ENCODE data around the gene RFPL4A. TPM values are rescaled to one million over a fixed set of nuclear protein-coding genes. Genes with fewer than 3 reads are reported as not detected.

Gene RFPL4A
- total RNA-seq, 1 donor from 2014 or later = not detected

GRCh38 chr19:55781112-55781511 is 22.2 kb downstream of the RFPL4A start:
- H3K27me3 Mint-ChIP-seq = peaks cover 15% of the 10 kb centered on the region
- CTCF ChIA-PET = no interaction called here
- H3K9me3 Mint-ChIP-seq = no peaks in the 10 kb centered on the region

DNA sequence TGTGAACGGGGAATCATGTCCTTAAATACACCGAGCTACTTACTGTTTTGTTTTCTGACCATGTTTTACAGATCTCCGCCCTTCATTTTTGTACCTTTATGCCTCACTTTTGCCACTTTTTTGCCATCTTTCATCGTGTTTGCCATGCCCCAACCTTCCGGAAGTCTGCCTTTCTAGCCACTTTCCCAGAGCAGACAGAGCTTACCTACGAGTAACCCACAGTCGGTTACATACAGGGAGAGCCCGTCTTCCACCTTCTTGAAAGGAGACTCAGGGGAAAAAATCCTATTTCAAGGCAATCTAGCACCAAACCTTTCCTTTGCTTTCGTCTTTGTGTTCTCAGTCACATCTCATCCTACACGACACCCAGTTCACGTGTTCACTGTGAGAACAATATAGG is 36.1 kb downstream of the RFPL4A start:
- Mint-ChIP-seq H3K27me3 (peaks cover 2% of the 10 kb centered on the region), H3K9me3 (no peaks in the 10 kb centered on the region), H3K27ac (no peak overlapping the region), H3K4me3 (no peak overlapping the region), H3K4me1 (no peaks in the 10 kb centered on the region), H3K36me3 (ENCODE audit: low read depth) (no peaks in the 10 kb centered on the region)
- intact Hi-C loops (cut with micrococcal nuclease) = no loop called here
- CTCF ChIA-PET = no interaction called here
- POLR2A ChIA-PET = no interaction called here
- ATAC-seq (ENCODE audit: low read depth) (no peak), DNase-seq (no peak)
- no peak for TF ChIP-seq CTCF (IDR thresholded peaks at IDR 0.05)

More at GRCh38 chr19:55781112-55781511, 22.2 kb downstream of the RFPL4A start:
- no peak for TF ChIP-seq CTCF (IDR thresholded peaks at IDR 0.05)
- H3K27ac Mint-ChIP-seq = no peak overlapping the region
- no peak overlapping the region for H3K4me3 Mint-ChIP-seq
- no peaks in the 10 kb centered on the region for H3K36me3 Mint-ChIP-seq (ENCODE audit: low read depth)
- no peak for ATAC-seq (ENCODE audit: low read depth)
- no peak for DNase-seq
- POLR2A ChIA-PET = interaction anchor here (0.6 kb wide), 1 partner anchor 40 kb away, joined by 3 read pairs; no protein-coding TSS in a partner anchor
- intact Hi-C loops (cut with micrococcal nuclease) = no loop called here
- H3K4me1 Mint-ChIP-seq = no peaks in the 10 kb centered on the region

GRCh38 chr19:55801416-55801815 is 42.5 kb downstream of the RFPL4A start:
- H3K4me3 Mint-ChIP-seq = no peak overlapping the region
- ATAC-seq (ENCODE audit: low read depth) (no peak), DNase-seq (no peak)
- peaks cover 2% of the 10 kb centered on the region for H3K27me3 Mint-ChIP-seq
- H3K9me3 Mint-ChIP-seq = peaks cover 2% of the 10 kb centered on the region
- CTCF ChIA-PET = interaction anchor here (1.4 kb wide), 1 partner anchor 8 kb away, joined by 4 read pairs; no protein-coding TSS in a partner anchor
- H3K27ac Mint-ChIP-seq = peak overlapping the region; percentile 11
- peaks cover 9% of the 10 kb centered on the region for H3K4me1 Mint-ChIP-seq
- POLR2A ChIA-PET = no interaction called here
- TF ChIP-seq CTCF (IDR thresholded peaks at IDR 0.05) = no peak
- intact Hi-C loops (cut with micrococcal nuclease) = no loop called here
- H3K36me3 Mint-ChIP-seq (ENCODE audit: low read depth) = no peaks in the 10 kb centered on the region

- Mint-ChIP-seq H3K36me3 (ENCODE audit: low read depth) (no peaks in the 10 kb centered on the region), H3K27ac (no peak overlapping the region), H3K27me3 (peaks cover 2% of the 10 kb centered on the region), H3K4me1 (peaks cover 9% of the 10 kb centered on the region), H3K9me3 (peaks cover 2% of the 10 kb centered on the region), H3K4me3 (no peak overlapping the region)
- TF ChIP-seq CTCF (IDR thresholded peaks at IDR 0.05) = no peak
- ChIA-PET POLR2A (no interaction called here), CTCF (no interaction called here)
- ATAC-seq (ENCODE audit: low read depth) = no peak
- DNase-seq = no peak
- intact Hi-C loops (cut with micrococcal nuclease) = no loop called here
These were observed 43.4 kb downstream of the RFPL4A start for GRCh38 chr19:55802281-55802680.

- H3K27ac Mint-ChIP-seq = peak overlapping the region; percentile 27
These were observed 50.6 kb downstream of the RFPL4A start for GRCh38 chr19:55809381-55810058.

More at GRCh38 chr19:55809381-55810058, 50.6 kb downstream of the RFPL4A start:
- Mint-ChIP-seq H3K36me3 (ENCODE audit: low read depth) (no peaks in the 10 kb centered on the region), H3K4me1 (peaks cover 7% of the 10 kb centered on the region), H3K27me3 (peaks cover 4% of the 10 kb centered on the region), H3K9me3 (no peaks in the 10 kb centered on the region), H3K4me3 (peak overlapping the region; percentile 52)
- ChIA-PET CTCF (interaction anchor here (0.7 to 4.2 kb wide), 9 partner anchors 8 to 210 kb away, joined by 3 to 90 read pairs (median 4); partner anchors contain the start of genes FIZ1 and ZNF524), POLR2A (interaction anchor here (1.0 to 1.9 kb wide), 6 partner anchors 132 to 178 kb away, joined by 3 to 12 read pairs (median 5); partner anchors contain the start of gene U2AF2)
- TF ChIP-seq CTCF (IDR thresholded peaks at IDR 0.05) = no peak
- DNase-seq = peak; percentile 19
- ATAC-seq (ENCODE audit: low read depth) = peak; percentile 97
- intact Hi-C loops (cut with micrococcal nuclease) = loop anchor here (1.0 to 2.0 kb wide), 3 partner anchors 134 to 293 kb away; partner anchors contain the start of gene EPN1
